Lower leg skin (tissue), 3 donors: ENCODE data around the gene POR.

ENCODE experiments used
- CTCF ChIP-seq, 3 donors: fragments of 450-650 bp; IDR thresholded peaks; one replicate each; pipeline ENCODE4 v1.5.1; 2016; ENCODE audit warnings: antibody characterized with exemption in 3 of 3, mild to moderate bottlenecking in 3 of 3, moderate library complexity in 2 of 3
- POLR2A ChIP-seq, 2 donors: fragments of 450-650 bp; IDR thresholded peaks; one replicate each; pipeline ENCODE4 v1.6.1; 2016 to 2017; ENCODE audit warnings: antibody characterized with exemption in 2 of 2, mild to moderate bottlenecking in 1 of 2, moderate library complexity in 1 of 2

GRCh38 chr7:75896803-75897327 lies 18.1 kb upstream of the POR start:
- TF ChIP-seq CTCF (IDR thresholded peaks at IDR 0.05) = no peak
- no peak for TF ChIP-seq POLR2A (IDR thresholded peaks at IDR 0.05)
